Body of pancreas (tissue), 4 donors: ENCODE measurements around the gene CSF1. TPM values are rescaled to one million over a fixed set of nuclear protein-coding genes. Genes with fewer than 3 reads are reported as not detected.

Experiments used
- ATAC-seq: fragments of 150-250 bp; one replicate; pipeline ENCODE4 v1.9.1; 2016
- DNase-seq, 4 donors: peaks; one replicate each; pipeline ENCODE4 v3.0.0-alpha.2; 2019
- H3K27ac ChIP-seq, 4 donors: fragments of 200-600 bp; sonication (generic); 1 replicate in 3 of 4; 2 replicates in 1 of 4; pipeline versions ENCODE4 v1.5.1 to v1.6.1; 2016 to 2019; ENCODE audit warnings: mild to moderate bottlenecking in 1 of 4, mixed read lengths in 1 of 4, moderate library complexity in 1 of 4
- H3K27me3 ChIP-seq, 2 donors: fragments of 200-600 bp; sonication (generic); one replicate each; pipeline ENCODE4 v1.6.0; 2016; ENCODE audit warnings: mild to moderate bottlenecking in 1 of 2
- H3K36me3 ChIP-seq, 2 donors: fragments of 200-600 bp; sonication (generic); replicated peaks in 1 of 2; 2 replicates each; pipeline ENCODE4 v1.5.1; 2016; ENCODE audit warnings: low read depth in 2 of 2; ENCODE audit not compliant: insufficient read depth in 1 of 2
- H3K4me1 ChIP-seq: fragments of 200-600 bp; sonication (generic); one replicate; pipeline ENCODE4 v1.6.0; 2016
- H3K4me3 ChIP-seq, 2 donors: fragments of 200-600 bp; sonication (generic); 1 replicate in 1 of 2; 2 replicates in 1 of 2; pipeline ENCODE4 v1.5.1; 2016 to 2019
- H3K9me3 ChIP-seq, 3 donors: fragments of 200-600 bp; sonication (generic); 1 replicate in 2 of 3; 2 replicates in 1 of 3; pipeline ENCODE4 v1.5.1; 2016
- POLR2A ChIP-seq, 3 donors: fragments of 450-650 bp; IDR thresholded peaks; one replicate each; pipeline ENCODE4 v1.6.1; 2016; ENCODE audit warnings: antibody characterized with exemption in 3 of 3, mild to moderate bottlenecking in 2 of 3
- WGBS, 2 donors: methylation state at CpG; one replicate each; pipeline ENCODE4 v1.1.5; 2017; 5-methylcytosine and 5-hydroxymethylcytosine counted together
- intact Hi-C: fragments of 100-400 bp; cut with DNase I; formaldehyde crosslinking; loops from one replicate; pipeline ENCODE4 v1.15.1; 2023
- total RNA-seq, 2 donors: library from RNA; depleted of rRNA; stranded (reverse); fragments of >200 nt; gene quantifications; one replicate each; pipeline ENCODE4 v1.1.0, GENCODE V29; 2016
- TF ChIP-seq, protein P1 (sequence below), 7 experiments: fragments of 450-650 bp in 4 of 7; fragments of 200-600 bp in 3 of 7; sonication (generic) in 3 of 7; IDR thresholded peaks; one replicate each; pipeline ENCODE4 v1.5.1; 2016 to 2019; ENCODE audit warnings: antibody characterized with exemption in 7 of 7

The CSF1 gene
- total RNA-seq, 2 donors from 2014 or later = 26.7 to 60.7 TPM

DNA sequence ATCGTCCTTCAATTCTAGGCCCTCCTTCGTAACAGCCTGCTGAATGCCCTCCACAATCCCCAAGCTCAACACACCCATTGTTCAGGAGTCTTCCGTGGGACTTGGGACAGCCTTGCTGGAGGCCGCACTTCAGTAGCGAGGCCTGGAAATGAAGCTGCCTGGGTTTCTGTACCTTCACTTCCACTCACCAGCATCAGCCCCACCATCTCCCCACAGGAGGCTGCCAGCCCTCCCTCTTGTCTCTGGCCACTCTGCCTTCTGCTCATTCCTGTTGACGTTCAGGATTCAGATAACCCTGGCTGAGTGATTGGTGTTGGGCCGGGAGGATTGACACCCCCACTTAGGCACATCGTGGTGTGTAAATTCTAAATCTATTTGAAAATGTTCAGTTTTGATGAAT, 23.4 kb upstream of the CSF1 start:
- H3K27ac ChIP-seq = no peak overlapping the region
- ATAC-seq = no peak
- peaks cover 10% of the 10 kb centered on the region for H3K4me1 ChIP-seq
- H3K36me3 ChIP-seq = no peaks in the 10 kb centered on the region
- WGBS, 2 donors = 71 to 76% methylated on average over 8 of the region's 8 CpGs
- no peak for DNase-seq
- intact Hi-C loops = no loop called here
- TF ChIP-seq POLR2A (IDR thresholded peaks at IDR 0.05) = no peak
- TF ChIP-seq, protein P1, sequence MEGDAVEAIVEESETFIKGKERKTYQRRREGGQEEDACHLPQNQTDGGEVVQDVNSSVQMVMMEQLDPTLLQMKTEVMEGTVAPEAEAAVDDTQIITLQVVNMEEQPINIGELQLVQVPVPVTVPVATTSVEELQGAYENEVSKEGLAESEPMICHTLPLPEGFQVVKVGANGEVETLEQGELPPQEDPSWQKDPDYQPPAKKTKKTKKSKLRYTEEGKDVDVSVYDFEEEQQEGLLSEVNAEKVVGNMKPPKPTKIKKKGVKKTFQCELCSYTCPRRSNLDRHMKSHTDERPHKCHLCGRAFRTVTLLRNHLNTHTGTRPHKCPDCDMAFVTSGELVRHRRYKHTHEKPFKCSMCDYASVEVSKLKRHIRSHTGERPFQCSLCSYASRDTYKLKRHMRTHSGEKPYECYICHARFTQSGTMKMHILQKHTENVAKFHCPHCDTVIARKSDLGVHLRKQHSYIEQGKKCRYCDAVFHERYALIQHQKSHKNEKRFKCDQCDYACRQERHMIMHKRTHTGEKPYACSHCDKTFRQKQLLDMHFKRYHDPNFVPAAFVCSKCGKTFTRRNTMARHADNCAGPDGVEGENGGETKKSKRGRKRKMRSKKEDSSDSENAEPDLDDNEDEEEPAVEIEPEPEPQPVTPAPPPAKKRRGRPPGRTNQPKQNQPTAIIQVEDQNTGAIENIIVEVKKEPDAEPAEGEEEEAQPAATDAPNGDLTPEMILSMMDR (IDR thresholded peaks at IDR 0.05) = no peak
- H3K4me3 ChIP-seq = no peak overlapping the region
- no peaks in the 10 kb centered on the region for H3K27me3 ChIP-seq
- no peaks in the 10 kb centered on the region for H3K9me3 ChIP-seq

DNA sequence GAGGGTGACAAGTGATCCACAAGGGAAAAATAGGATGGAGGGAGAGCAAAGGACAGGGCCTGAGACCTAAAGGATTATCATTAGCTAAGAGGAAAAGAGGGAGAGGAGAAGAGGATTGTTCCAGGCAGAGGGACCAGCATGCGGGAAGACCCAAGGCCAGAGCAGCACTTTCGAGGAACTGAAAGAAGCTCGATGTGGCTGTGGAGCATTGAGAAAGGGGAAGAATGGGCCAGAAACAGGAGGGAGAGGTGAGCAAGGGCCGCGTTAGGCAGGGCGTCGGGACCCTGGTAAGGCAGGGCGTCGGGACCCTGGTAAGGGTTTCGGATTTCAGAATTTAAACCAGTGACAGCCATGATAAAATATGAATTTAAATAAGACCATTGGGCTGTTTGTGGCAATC, 22.8 kb upstream of the CSF1 start:
- no peak overlapping the region for H3K27ac ChIP-seq
- no peaks in the 10 kb centered on the region for H3K36me3 ChIP-seq
- H3K27me3 ChIP-seq = no peaks in the 10 kb centered on the region
- WGBS, 2 donors = 74 to 84% methylated on average over 9 to 10 of the region's 10 CpGs
- peaks cover 16% of the 10 kb centered on the region for H3K4me1 ChIP-seq
- no peak for TF ChIP-seq POLR2A (IDR thresholded peaks at IDR 0.05)
- intact Hi-C loops = no loop called here
- no peaks in the 10 kb centered on the region for H3K9me3 ChIP-seq
- no peak for ATAC-seq
- no peak overlapping the region for H3K4me3 ChIP-seq
- no peak for DNase-seq

DNA sequence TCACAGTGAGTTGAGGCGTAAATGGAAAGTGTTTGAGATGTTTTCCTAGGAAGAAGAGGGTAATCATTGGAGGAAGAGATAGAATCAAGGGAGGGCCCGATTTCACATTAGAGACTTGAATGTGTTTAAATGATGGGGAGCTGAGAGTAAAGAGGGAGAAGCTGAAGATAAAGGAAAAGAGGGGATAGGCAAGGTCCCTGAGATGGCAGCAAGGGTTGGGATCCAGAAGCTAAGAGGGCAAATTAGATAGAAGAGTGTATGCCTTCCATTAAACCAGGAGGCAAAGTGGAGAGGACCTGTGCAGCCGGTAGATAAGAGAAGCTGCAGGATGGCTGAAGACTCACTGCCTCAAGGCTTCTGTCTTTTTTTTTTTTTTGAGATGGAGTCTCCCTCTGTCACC, 21.6 kb upstream of the CSF1 start:
- Histone ChIP-seq H3K27ac (no peak overlapping the region), H3K4me3 (no peak overlapping the region), H3K36me3 (no peaks in the 10 kb centered on the region), H3K27me3 (no peaks in the 10 kb centered on the region), H3K4me1 (peaks cover 17% of the 10 kb centered on the region), H3K9me3 (no peaks in the 10 kb centered on the region)
- TF ChIP-seq, protein P1 (IDR thresholded peaks at IDR 0.05) = no peak
- TF ChIP-seq POLR2A (IDR thresholded peaks at IDR 0.05) = no peak
- 74 to 84% methylated on average over 3 of the region's 3 CpGs for WGBS, 2 donors
- ATAC-seq (no peak), DNase-seq (no peak)
- intact Hi-C loops = no loop called here

DNA sequence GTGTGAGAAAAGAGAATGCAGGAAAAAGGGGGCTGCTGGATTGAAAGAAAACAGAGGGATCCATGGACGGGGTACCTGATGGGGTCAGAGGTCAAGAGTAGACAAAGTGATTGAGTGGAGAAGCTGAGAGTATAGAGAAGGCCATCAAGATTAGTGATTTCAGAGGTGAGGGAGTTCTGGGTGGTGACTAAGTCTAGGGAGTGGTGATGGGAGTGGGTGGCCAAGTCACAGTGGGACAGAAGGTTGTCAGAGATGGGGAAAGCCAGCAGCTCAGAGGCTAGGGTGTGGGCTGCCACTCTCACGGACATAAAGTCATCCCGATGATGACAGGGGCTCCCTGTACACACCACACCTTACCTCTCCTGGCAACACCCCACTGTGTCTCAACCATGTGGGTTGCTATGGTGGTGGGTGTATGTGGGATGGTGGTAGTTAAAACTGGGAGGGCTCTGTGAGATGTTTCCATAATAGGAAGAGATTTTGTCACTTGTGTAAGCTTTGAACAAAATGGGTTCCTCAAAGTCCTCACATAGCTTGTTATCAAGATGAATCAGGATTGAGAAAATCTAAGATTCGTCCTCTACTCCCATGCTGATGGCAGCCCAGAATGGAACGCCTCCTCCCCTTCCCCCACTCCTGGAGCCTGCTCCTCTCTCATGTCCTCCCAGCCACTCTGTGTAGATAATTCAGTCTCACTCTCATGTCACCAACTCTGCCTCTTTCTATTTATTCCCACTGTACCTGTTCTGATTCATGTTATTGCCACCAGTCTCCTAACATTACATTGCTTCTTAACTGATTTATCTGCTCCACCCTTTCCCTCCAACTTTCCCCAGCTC, 20.3 kb upstream of the CSF1 start:
- Histone ChIP-seq H3K9me3 (no peaks in the 10 kb centered on the region), H3K4me1 (peaks cover 16% of the 10 kb centered on the region), H3K27ac (no peak overlapping the region), H3K36me3 (no peaks in the 10 kb centered on the region), H3K4me3 (no peak overlapping the region), H3K27me3 (no peaks in the 10 kb centered on the region)
- DNase-seq (no peak), ATAC-seq (no peak)
- intact Hi-C loops = no loop called here
- TF ChIP-seq, protein P1 (IDR thresholded peaks at IDR 0.05) = no peak
- TF ChIP-seq POLR2A (IDR thresholded peaks at IDR 0.05) = no peak
- WGBS, 2 donors = 71 to 74% methylated on average over 5 of the region's 5 CpGs

DNA sequence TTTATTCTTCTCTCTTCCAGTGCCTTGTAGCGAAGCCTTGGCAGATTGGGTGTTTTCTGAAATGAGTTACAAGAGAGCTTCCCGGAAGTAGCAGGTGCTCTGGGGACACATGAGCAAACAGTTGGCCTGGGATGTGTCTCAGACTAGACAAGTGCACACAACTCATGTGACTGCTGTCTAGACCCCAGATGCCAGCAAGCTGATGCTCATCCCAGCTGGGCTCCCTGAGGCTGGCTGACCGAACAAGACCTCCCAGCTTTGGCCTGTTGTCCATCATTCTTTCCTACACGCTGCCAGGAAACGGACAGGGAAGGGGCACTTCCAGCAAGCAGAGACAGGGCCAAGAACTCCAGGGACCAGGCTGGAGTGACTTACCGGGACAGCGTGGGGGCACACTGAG, 18.7 kb upstream of the CSF1 start:
- H3K4me3 ChIP-seq = no peak overlapping the region
- DNase-seq (no peak), ATAC-seq (peak; percentile 15)
- peak overlapping the region in 2 of 4 donors; percentile 44 to 55 for H3K27ac ChIP-seq
- peaks cover 12% of the 10 kb centered on the region for H3K4me1 ChIP-seq
- no peaks in the 10 kb centered on the region for H3K36me3 ChIP-seq
- H3K9me3 ChIP-seq = no peaks in the 10 kb centered on the region
- no peak for TF ChIP-seq POLR2A (IDR thresholded peaks at IDR 0.05)
- TF ChIP-seq, protein P1 (IDR thresholded peaks at IDR 0.05) = no peak
- WGBS, 2 donors = 79 to 84% methylated on average over 6 to 7 of the region's 7 CpGs
- intact Hi-C loops = no loop called here
- no peaks in the 10 kb centered on the region for H3K27me3 ChIP-seq
